Neural crest cell (in vitro differentiated cells): ENCODE measurements around the gene PHLDB2. TPM values are rescaled to one million over a fixed set of nuclear protein-coding genes. Genes with fewer than 3 reads are reported as not detected.

Experiments
- DNase-seq: peaks from one replicate; pipeline ENCODE4 v3.0.0; 2021; ENCODE audit warnings: low read depth, mixed read lengths, low spot score
- H3K27ac Mint-ChIP-seq: one replicate; pipeline ENCODE4 v1.8.0; 2021; ENCODE audit warnings: mild to moderate bottlenecking, mixed read lengths; ENCODE audit not compliant: unreplicated experiment
- H3K27me3 Mint-ChIP-seq: 2 replicates; pipeline ENCODE4 v1.8.0; 2021; ENCODE audit warnings: low read depth, mild to moderate bottlenecking, mixed read lengths
- H3K36me3 Mint-ChIP-seq: 2 replicates; pipeline ENCODE4 v1.8.0; 2021; ENCODE audit warnings: low read depth, mild to moderate bottlenecking, mixed read lengths
- H3K4me1 Mint-ChIP-seq: 2 replicates; pipeline ENCODE4 v1.8.0; 2021; ENCODE audit warnings: mixed read lengths
- H3K4me3 Mint-ChIP-seq: one replicate; pipeline ENCODE4 v1.8.0; 2021; ENCODE audit warnings: mild to moderate bottlenecking, mixed read lengths
- H3K9me3 Mint-ChIP-seq: 2 replicates; pipeline ENCODE4 v1.8.0; 2021; ENCODE audit warnings: mixed read lengths
- CTCF ChIP-seq: fragments of 200-600 bp; sonication (generic); conservative IDR thresholded peaks from 2 replicates; pipeline ENCODE4 v1.5.0; 2021; ENCODE audit warnings: antibody characterized with exemption, mild to moderate bottlenecking
- long read RNA-seq: library from polyadenylated mRNA; unstranded; transcript quantifications from one replicate; pipeline ENCODE4 v2.0.0, GENCODE V29; 2020
- total RNA-seq: library from RNA; stranded (reverse); gene quantifications from 2 replicates; pipeline ENCODE4 v1.2.1, GENCODE V29; 2021

Gene PHLDB2
- 45.8 and 49.0 TPM in 2 replicates for total RNA-seq
- long read RNA-seq, full-length matches to known transcripts: 2 of 152 reads
- long read RNA-seq, partial matches to known transcripts: 136 of 152 reads
- long read RNA-seq, other reads (novel, unspliced or antisense): 14 of 152 reads

- no peaks in the 10 kb centered on the region for H3K27me3 Mint-ChIP-seq
- DNase-seq: peak; percentile 83
- H3K9me3 Mint-ChIP-seq: no peaks in the 10 kb centered on the region
- H3K4me1 Mint-ChIP-seq: peaks cover 45% of the 10 kb centered on the region
- H3K4me3 Mint-ChIP-seq: peak within 1 kb of the TSS; percentile 99
- no peak for TF ChIP-seq CTCF
- H3K36me3 Mint-ChIP-seq: no peaks in the 10 kb centered on the region
- H3K27ac Mint-ChIP-seq: peak within 1 kb of the TSS; percentile 92
These were observed at the start of gene PHLDB2 for GRCh38 chr3:111859061-111859973. TSS of gene PHLDB2 (plus strand) at chr3:111859265. CDS start at chr3:111884078, 24,813 bp downstream.

- no peak overlapping the region for H3K27ac Mint-ChIP-seq
These were observed 48.2 kb upstream of the PHLDB2 start for GRCh38 chr3:111810909-111811308.

GRCh38 chr3:111811811-111812210 lies 47.3 kb upstream of the PHLDB2 start:
- Mint-ChIP-seq H3K27ac (no peak overlapping the region), H3K36me3 (peaks cover 6% of the 10 kb centered on the region), H3K27me3 (no peaks in the 10 kb centered on the region), H3K4me1 (peaks cover 6% of the 10 kb centered on the region), H3K4me3 (no peak overlapping the region), H3K9me3 (peaks cover 16% of the 10 kb centered on the region)
- no peak for TF ChIP-seq CTCF
- no peak for DNase-seq

More at GRCh38 chr3:111810909-111811308, 48.2 kb upstream of the PHLDB2 start:
- peaks cover 6% of the 10 kb centered on the region for H3K4me1 Mint-ChIP-seq
- peaks cover 4% of the 10 kb centered on the region for H3K36me3 Mint-ChIP-seq
- TF ChIP-seq CTCF: no peak
- DNase-seq: no peak
- H3K9me3 Mint-ChIP-seq: peaks cover 12% of the 10 kb centered on the region
- H3K27me3 Mint-ChIP-seq: no peaks in the 10 kb centered on the region
- H3K4me3 Mint-ChIP-seq: no peak overlapping the region

- Mint-ChIP-seq H3K27ac (no peak overlapping the region), H3K27me3 (no peaks in the 10 kb centered on the region), H3K9me3 (peaks cover 20% of the 10 kb centered on the region), H3K4me1 (peaks cover 6% of the 10 kb centered on the region), H3K4me3 (no peak overlapping the region), H3K36me3 (peaks cover 8% of the 10 kb centered on the region)
- no peak for TF ChIP-seq CTCF
- no peak for DNase-seq
These were observed 46.4 kb upstream of the PHLDB2 start for GRCh38 chr3:111812701-111813100.

GRCh38 chr3:111813441-111813840 lies 45.6 kb upstream of the PHLDB2 start:
- no peak overlapping the region for H3K27ac Mint-ChIP-seq
- H3K4me3 Mint-ChIP-seq: no peak overlapping the region
- DNase-seq: no peak
- H3K9me3 Mint-ChIP-seq: peaks cover 24% of the 10 kb centered on the region
- H3K27me3 Mint-ChIP-seq: no peaks in the 10 kb centered on the region
- peaks cover 8% of the 10 kb centered on the region for H3K36me3 Mint-ChIP-seq
- peaks cover 6% of the 10 kb centered on the region for H3K4me1 Mint-ChIP-seq
- TF ChIP-seq CTCF: no peak
